Chondrocyte (in vitro differentiated cells): Measurements from ENCODE around the gene XK. TPM values are rescaled to one million over a fixed set of nuclear protein-coding genes. Genes with fewer than 3 reads are reported as not detected.

Source experiments
- DNase-seq: peaks from one replicate; pipeline ENCODE4 v3.0.0; 2021; ENCODE audit warnings: mixed read lengths, low spot score
- H3K27ac Mint-ChIP-seq: one replicate; pipeline ENCODE4 v1.8.0; 2021; ENCODE audit warnings: mild to moderate bottlenecking, moderate library complexity, mixed read lengths; ENCODE audit not compliant: unreplicated experiment
- H3K27me3 Mint-ChIP-seq: 2 replicates; pipeline ENCODE4 v1.8.0; 2021; ENCODE audit warnings: low read depth, mixed read lengths
- H3K36me3 Mint-ChIP-seq: 2 replicates; pipeline ENCODE4 v1.8.0; 2021; ENCODE audit warnings: low read depth, mixed read lengths
- H3K4me1 Mint-ChIP-seq: 2 replicates; pipeline ENCODE4 v1.8.0; 2021; ENCODE audit warnings: low read depth, mild to moderate bottlenecking, mixed read lengths
- H3K4me3 Mint-ChIP-seq: one replicate; pipeline ENCODE4 v1.8.0; 2021; ENCODE audit warnings: mild to moderate bottlenecking, moderate library complexity, mixed read lengths; ENCODE audit not compliant: unreplicated experiment
- H3K9me3 Mint-ChIP-seq: 2 replicates; pipeline ENCODE4 v1.8.0; 2021; ENCODE audit warnings: low read depth, mixed read lengths
- CTCF ChIP-seq: fragments of 200-600 bp; sonication (generic); IDR thresholded peaks from 2 replicates; pipeline ENCODE4 v1.5.0; 2021; ENCODE audit warnings: antibody characterized with exemption, mild to moderate bottlenecking, moderate library complexity
- total RNA-seq: library from RNA; stranded (reverse); gene quantifications from 3 replicates; pipeline ENCODE4 v1.2.1, GENCODE V29; 2021

Gene XK
- total RNA-seq, 1 donor from 2014 or later: 0.07 TPM

- Mint-ChIP-seq H3K27ac (no peak within 1 kb of the TSS), H3K36me3 (no peaks in the 10 kb centered on the region), H3K4me1 (no peaks in the 10 kb centered on the region), H3K4me3 (no peak within 1 kb of the TSS), H3K27me3 (no peaks in the 10 kb centered on the region), H3K9me3 (no peaks in the 10 kb centered on the region)
- no peak for TF ChIP-seq CTCF
- no peak for DNase-seq
Observed at GRCh38 chrX:37779857-37780256, 94.3 kb downstream of the XK start, which contains the start of gene CYBB. TSS of gene CYBB (plus strand) at chrX:37780059. CDS start at chrX:37780078, 19 bp downstream.

- no peak overlapping the region for H3K27ac Mint-ChIP-seq
- no peaks in the 10 kb centered on the region for H3K9me3 Mint-ChIP-seq
- no peaks in the 10 kb centered on the region for H3K4me1 Mint-ChIP-seq
Observed at GRCh38 chrX:37781081-37781480, 95.5 kb downstream of the XK start.

More at GRCh38 chrX:37781081-37781480, 95.5 kb downstream of the XK start:
- Mint-ChIP-seq H3K36me3 (no peaks in the 10 kb centered on the region), H3K27me3 (peaks cover 3% of the 10 kb centered on the region), H3K4me3 (no peak overlapping the region)
- DNase-seq: no peak
- TF ChIP-seq CTCF: no peak

Other genes with a start within 250 kb of the XK start
- gene LANCL3, start 114.1 kb upstream of the XK start, total RNA-seq: 0.05 TPM in 1 of 3 replicates, not detected in the others
- gene CYBB, start 94.3 kb downstream of the XK start, total RNA-seq: not detected in 3 replicates
- 31.5 to 36.5 TPM (median 35.8 TPM) in 3 replicates for gene DYNLT3, start 161.8 kb downstream of the XK start, total RNA-seq